Stimulated activated CD8-positive, alpha-beta memory T cell treated with anti-CD3 and anti-CD28 coated beads, Interleukin-4, amount 100 ng/mL, for 24 hours (primary cell): ENCODE measurements around the gene PNKD.

Source experiments
- DNase-seq: peaks from one replicate; pipeline ENCODE4 v3.0.0-alpha.2; 2020; ENCODE audit warnings: low read depth

Gene PNKD

DNA sequence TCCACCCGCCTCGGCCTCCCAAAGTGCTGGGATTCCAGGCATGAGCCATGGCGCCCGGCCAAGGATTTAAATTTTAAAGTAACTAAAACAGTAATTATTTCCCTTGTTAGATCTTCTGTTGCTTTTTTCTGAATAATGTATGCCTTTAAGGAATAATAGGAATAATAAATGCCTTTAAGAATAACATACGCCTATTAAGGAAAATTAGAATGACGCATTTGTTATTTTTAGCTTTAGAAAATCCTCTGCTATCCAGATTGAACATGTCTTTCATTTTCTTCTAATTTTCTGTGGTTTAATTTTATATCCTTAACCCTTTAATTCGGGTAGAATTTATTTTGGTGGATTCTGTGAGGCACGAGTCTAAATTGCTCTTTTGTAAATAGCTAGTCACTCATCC is 45.1 kb downstream of the PNKD start:
- DNase-seq: no peak

DNA sequence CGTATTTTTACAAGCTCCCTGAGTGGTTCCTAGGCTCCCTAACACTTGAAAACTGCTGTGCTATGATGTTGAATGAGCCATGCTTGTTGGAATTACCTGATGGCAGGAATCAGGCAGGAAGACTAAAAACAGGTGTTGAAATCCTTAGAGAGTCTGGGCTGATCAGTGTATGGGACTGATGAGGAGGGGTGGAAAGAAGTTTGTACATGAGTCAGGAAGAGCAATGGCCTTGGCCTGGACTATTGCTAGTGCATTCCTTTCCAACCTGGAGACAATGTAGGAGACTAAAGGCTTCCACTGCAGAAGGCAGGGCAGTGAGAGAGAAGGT is 46.9 kb downstream of the PNKD start:
- DNase-seq: no peak

DNA sequence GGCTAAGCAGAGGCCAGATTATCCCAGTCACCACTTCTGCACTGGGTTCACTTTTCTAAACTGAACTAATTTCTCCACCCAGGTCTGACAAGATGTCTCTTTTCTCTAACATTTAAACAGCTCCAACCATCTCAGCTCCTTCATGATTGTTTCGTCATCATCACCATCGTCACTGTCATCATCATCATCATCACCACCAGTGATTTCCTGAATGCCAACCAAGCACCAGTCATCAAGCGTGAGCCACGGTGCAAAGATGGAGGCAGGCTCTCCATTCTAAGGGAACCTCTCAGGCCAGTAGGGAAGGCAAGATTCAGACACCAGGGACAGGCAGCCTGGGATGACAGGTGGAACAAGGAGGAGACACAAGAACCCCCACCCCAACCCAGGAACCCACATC is 47.5 kb downstream of the PNKD start:
- no peak for DNase-seq

DNA sequence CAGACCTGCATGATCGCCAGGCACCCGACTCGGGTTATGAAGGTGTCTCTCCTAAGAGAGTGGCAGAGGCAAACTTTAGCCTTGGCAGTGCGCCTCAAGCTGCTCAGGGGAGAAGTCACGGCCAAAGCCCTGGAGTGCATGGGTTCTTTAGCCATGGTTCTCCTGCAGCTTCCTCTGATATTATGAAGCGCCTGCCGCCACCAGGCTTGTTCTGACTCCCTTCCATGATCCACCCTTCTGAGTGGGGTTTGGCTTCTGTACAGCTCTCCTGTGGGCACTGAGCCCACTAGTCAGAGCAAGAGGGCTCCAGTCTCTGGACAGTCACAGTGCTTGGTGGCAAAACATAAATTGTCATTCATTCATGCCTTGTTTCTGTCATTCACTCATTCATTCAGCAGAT is 47.9 kb downstream of the PNKD start:
- DNase-seq: no peak

DNA sequence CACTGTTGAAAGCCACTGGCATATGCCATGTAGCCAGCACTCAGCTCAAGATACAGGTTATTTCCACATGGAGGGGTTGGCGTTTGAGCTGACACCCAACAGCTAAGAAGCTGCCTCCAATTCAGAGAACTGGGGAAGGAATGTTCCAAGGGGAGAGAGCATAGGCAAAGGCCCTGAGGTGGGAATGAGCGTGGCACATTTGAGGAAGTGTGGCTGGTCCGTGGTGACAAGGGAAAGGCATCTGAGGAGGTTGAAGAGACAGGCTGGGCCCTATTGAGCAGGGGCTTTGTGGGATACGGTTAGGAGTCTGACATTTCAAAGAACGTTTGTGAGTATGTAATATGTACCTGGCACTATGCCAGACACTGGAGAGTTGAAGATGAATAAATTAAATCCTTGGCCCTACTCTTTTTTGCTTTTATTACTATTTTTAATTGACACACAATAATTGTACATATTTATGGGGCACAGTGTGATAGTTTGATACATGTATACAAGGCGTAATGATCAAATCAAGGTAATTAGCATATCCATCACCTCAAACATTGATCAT is 49.6 kb downstream of the PNKD start:
- no peak for DNase-seq

DNA sequence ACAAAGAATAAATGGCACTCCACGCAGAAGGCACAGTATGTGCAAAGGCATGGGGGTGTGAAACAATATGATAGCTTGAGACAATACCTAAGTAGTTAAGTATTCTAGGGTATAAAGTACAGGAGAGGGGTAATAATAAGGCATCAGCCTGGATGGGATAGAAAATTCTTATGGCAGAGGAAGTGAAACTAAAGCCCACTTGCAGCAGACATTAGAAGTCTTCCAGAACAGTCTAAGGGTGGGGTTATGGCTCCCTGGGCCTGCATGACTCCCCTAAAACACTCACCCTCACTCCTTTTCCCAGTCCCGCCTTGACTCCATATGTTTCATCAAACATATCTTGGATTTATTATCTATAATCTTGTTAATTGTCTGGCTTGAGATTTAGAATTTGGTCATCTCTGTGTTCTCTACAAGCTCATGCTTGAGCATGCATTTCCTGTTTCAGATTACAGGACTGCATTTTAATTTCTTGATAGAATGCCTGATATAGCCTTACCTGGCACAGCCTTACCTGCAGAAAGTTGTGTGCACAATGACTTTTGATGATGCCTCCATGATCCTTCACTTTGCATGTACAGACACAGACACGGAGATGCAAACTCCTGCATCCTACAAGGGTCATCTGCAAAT is 50.5 kb downstream of the PNKD start:
- DNase-seq: no peak

DNA sequence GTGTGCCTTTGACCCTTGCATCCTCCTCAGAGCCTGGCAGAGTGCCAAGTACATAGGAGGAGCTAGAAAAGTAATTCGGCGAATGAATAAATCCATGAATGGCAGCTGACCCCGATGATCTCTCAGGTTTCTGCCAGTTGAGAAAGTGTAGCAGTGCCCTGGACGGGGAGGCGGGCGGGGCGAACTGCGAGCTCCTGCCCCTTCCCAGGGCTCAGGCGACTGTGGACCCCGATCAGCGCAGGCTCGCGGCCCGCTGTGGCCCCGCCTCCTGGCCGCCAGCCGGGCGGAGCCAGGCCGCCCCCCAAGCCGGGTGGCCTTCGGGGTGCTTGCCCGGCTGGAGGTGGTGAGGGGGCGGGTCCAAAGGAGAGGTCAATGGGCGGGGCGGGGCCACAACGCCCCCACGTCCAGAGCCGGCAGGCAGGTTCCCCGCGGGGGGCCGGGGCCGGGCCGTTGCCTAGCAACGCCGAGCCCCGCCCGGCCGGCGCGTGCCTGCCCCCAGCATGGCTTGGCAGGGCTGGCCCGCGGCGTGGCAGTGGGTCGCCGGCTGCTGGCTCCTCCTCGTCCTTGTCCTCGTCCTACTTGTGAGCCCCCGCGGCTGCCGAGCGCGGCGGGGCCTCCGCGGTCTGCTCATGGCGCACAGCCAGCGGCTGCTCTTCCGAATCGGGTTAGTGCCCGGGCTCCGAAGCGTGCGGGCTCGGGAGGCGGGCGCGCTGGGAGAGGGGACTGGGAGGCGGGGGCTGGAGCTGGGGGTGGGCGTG is 52.6 kb downstream of the PNKD start:
- DNase-seq: peak; percentile 39

DNA sequence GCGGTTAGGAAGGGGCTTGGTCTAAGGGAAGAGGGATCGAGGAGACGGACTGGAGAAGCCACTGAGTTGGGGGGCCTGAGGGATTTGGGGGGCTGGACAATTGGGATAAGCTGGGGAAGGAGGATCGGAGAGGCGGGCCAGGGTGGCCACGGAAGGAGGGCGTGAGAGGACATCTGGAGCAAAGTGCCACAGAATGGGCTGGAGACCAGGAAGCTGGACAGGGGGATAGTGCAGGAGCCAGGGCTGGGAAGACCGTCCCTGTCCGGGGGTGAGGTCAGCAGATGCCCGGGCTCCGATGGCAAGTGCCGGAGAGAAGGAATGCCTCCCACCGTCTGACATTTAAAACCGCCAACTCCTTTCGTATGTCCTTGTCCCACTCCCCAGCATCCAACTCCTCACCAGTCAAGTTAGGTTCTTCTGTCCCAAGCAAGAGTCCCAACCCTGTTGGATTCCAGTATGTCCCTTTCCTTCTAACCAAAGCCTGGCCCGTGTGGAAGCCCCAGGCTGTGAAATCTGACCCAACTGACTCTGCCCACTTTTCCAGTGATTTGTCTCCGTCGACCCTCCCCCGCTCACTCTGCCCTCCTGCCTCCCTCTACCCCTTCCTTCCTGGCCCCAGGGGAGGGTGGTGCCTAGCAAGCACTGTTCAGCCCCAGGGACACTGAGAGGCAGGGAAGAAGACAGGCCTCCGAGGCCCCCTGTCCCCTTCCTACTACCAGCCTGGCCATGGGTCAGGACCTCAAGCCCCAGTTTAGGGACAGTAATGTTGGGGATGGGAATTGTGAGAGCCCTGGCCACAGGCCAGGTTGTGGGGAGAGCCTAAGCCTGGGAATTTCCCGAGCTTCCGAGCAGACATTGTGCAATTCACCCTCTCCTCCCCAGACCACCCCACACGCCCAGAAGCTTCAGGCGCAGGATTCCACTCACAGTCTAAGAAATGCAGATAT is 53.5 kb downstream of the PNKD start:
- no peak for DNase-seq

DNA sequence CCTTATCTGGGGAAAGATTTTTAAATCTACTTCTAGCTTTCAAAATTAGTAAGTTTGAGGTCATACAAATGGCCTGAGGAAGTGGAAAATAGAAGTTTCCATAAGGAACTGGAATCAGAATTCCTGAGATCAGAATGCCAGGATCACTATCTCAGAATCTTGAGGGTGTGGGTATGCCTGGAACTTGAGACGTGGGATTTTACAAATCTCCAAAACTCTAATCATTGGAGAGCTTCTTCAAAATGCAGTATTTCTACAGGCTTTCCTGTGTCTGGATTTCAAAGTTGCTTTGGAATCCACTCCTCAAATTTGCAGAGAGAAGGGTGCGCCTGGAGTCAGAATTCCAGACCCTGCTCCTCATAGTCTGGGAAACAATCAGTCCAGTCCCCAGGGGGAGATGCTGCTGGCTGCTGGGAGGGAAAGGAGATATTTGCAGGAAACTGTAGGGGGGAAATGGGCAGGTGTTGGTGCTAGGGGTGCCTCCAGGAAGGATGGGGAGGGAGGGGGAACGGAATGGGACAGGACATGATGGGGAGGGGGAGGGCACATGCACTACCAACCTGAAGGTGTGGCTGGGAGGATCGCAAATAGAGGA is 55.3 kb downstream of the PNKD start:
- no peak for DNase-seq

DNA sequence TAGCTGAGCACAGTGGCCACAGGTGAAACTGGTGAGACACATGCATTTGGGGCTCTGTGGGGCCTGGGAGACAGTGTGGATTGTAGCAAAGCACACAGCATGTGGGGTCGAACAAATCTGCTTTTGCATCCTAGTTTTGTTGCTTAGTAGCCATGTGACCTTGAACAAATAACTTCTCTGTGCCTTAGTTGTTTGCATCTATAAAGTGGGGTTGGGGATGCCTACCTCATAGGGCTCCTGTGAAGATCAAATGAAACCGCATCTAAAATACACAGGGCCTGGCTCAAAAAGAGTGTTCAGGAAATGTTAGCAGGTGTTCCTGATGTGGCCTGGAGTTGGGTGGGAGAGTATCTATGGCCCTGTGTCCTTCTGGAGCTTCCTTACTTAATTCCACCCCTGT is 56.0 kb downstream of the PNKD start:
- no peak for DNase-seq

DNA sequence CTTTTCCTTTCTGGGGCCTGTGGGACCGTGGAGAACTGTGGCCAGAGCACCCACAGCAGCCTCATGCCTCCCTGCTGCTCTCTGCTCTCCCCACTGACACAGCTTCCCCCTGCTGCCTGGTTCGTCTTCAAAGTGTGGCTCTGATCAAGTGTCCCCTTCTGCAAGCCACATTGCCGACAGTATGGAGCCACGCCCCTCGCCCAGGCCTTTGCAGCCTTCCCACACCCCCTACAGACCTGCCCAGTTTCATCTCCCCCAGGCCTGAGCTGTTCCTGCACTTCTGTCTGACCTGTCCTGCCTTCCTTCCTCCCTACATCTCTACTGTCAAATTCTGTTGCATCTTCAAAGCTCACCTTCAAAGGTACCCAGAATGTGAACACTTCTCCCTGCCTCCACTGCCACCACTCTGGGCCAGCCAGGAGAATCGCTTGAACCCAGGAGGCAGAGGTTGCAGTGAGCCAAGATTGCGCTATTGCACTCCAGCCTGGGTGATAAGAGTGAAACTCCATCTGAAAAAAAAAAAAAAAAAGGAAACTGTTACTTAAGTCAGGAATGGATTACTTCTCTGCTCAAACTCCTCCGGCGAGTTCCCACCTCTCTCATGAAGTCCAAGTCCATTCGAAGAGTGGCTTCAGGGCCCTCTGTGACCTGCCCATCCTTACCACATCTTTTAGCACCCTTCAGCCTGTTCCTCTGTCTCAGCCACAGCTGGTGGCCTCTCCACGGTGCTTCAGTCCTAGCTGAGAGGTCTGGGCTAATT is 57.3 kb downstream of the PNKD start:
- no peak for DNase-seq

DNA sequence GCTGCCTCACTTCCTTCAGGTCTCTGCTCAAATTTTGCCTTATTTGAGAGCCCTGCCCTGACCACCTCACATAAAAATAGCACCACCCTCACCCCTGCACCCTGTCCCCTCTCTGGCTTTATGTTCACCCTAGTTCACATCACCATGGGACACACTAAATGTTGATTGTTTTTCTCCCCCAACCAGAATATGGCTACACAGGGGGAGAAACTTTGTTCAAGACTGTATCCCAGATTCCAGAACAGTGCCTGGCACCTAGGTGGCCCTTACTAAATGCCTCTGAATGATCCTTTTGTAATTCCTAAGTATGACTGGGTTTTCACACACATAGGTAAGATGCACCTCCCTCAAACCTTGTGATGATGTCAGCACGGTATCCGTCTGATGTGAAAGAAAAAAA is 58.0 kb downstream of the PNKD start:
- DNase-seq: no peak

DNA sequence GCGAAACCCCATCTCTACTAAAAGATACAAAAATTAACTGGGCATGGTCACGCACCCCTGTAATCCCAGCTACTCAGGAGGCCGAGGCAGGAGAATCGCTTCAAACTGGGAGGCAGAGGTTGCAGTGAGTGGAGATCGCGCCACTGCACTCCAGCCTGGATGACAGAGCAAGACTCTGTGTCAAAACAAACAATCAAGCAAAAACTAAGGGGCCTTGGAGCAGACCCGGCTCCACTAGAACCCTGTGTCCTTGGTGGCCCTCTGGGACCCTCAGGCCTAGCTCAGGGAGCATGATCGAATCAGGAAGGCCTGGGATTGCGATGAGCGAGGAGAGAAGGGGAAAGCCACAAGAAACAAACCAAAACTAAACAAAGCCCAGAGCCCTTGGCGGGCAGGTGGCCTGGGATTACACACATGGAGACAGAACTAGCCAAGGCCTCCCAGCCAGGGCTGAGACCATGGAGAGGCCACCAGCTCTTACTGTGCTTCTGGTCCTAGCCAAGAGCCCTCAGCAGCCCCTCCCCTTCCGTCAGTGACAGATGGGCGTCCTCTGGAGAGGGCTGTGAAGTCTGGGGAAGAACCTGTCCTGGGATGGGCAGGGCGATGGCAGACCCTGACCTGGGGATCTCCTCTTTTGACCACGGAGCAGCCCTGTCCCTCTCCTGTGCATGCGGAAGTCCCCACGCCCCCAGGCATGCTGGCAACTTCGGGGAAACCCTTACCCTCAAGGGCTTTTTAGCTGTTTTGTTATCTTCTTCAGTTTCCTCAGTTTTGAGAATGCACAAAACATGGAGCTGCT is 58.9 kb downstream of the PNKD start:
- DNase-seq: no peak

DNA sequence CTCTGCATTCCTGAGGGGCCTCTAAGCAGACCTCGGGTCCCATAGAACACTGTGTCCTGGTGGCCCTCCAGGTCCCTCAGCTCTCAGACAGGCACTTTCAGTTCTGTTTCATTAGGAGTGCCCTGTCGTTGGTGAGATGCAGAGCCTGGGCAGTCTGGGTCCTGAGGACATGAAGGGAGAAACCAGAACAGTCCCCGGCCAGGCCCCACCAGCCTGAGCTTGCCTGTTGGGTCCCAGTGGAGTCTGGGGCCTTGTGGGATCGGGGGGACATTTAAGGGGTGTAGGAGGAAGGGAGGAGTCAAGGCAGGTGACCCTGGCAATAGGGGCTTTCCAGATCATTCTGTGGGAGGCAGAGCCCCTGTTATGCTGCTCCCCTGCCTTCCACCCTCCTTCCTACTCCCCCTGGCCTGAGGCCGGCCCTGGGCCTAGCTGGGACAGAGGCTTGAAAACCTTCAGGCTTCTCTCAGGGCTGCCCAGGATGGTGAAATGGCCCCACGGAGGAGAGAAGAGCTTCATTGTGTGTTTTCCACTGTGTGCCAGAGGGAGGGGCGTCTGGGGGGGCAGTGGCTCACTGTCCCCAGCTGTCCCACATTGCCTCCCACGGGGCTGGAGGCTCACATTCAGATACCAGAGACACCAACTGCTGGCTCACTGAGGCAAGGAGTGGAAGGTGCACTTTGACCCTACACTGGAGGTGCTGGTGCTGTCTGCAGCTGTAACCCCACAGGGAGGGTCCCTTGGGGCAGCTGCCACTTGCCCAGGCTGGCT is 59.7 kb downstream of the PNKD start:
- DNase-seq: no peak

DNA sequence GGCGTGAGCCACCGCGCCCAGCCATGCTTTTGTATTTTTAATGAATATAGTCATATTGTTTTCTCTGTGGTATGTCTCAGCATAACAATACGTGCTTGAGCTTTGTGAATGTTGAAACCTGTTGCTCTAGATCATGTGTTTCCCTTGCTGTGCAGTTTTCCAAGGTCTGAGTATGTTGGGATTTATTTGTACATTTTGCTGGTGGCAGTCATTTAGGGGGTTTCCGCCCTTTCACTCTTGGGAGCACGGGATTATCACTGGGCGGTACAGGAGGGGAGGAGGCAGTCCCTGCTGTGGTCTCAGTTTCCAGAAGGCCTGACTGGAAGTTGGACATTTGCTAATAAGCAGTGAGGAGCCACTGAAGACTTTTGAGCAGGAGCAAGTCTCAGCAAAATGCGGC is 61.4 kb downstream of the PNKD start:
- no peak for DNase-seq

DNA sequence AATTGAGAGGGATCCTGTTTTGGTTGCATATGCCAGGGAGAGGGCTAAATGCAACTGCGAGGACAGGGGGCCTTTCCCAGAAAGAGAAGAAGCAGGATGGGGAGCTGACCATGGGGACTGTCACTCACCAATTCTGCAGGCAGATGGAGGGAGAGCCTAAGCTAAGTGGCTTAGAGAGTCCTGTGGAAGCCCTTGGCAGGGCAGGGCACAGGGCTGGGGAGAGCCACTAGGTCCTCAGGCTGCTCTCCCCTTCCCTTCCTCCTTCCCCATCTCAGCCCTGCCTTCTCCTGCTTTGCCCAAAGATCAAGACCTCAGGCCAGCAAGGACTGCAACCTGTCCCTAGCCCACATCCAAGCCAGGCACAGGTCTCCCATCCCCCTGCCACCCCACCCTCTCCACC is 62.0 kb downstream of the PNKD start:
- no peak for DNase-seq

DNA sequence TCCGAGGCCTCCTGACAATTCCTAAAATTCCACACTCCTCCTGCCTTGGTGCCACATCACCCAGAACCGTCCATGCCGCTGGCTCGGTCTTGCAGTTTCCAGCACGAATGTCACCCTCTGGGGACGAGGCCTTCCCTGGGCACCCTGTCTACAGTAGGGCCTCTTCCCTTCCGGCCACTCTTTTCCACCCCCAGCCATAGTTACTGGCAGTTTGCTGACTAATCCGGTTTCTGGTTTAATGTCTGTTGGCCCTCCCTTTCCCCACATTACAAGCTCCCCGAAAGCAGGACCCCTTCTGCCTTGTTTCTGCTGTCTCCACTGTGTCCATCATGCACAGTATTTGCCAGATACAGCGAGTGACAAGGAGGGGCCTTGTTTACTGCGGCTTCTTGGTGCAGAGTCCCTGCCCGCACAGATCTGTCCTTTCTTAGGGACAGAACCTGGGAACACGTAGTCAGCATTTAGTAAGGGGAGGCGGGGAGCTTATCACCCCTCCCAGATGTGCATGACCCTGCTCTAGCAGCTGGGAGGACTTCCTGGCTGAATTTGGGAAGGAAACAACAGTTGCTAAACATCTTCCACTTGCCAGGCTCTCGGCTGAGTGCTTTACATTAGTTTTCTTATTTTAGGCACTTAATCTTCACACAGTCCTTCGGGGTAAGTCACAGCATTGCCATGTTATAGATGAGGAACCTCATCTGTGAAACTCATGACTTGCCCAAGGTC is 62.8 kb downstream of the PNKD start:
- no peak for DNase-seq

DNA sequence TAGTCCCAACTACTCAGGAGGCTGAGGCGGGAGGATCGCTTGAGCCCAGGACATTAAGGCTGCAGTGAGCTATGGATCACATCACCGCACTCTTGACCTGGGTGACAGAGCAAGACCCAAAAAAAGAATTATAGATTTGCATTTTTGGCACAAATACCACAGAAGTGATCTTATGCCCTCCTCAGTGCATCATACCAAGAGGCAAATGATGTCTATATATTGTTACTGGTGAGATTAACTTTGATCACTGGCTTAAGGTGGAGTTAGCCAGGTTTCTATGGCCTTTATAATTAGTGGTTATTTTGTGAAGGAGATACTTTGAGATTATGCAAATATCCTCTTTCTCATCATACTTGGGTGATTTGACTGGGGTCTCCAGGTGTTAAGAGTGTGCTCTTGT is 64.2 kb downstream of the PNKD start:
- DNase-seq: no peak

DNA sequence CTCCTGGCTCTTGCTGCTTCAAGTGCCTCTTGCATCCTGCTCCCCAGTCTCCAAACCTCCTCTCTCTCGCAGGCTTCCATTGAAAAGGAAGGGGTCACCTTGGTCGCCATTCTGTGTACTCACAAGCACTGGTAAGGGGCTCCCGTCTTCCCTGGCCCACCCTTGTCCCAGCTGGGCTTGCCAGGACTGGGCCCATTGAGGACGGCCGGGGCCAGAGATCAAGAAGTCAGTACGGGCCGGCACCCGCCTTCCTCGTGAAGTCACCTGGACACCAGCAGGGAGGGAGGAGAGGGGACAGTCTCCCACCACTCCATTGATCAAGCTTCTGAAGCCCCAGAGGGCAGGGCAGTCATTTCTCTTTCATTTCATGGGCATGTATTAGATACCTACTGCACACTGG is 70.3 kb downstream of the PNKD start:
- no peak for DNase-seq
